ENCODE data around the gene PLAAT2. TPM values are rescaled to one million over a fixed set of nuclear protein-coding genes. Genes with fewer than 3 reads are reported as not detected.
A peak's percentile ranks its signal among the peaks of the same experiment; 100 is the strongest.

PLAAT2 gene
- total RNA-seq, 2 experiments from 2014 or later, result 0.73 to 1.3 TPM

DNA sequence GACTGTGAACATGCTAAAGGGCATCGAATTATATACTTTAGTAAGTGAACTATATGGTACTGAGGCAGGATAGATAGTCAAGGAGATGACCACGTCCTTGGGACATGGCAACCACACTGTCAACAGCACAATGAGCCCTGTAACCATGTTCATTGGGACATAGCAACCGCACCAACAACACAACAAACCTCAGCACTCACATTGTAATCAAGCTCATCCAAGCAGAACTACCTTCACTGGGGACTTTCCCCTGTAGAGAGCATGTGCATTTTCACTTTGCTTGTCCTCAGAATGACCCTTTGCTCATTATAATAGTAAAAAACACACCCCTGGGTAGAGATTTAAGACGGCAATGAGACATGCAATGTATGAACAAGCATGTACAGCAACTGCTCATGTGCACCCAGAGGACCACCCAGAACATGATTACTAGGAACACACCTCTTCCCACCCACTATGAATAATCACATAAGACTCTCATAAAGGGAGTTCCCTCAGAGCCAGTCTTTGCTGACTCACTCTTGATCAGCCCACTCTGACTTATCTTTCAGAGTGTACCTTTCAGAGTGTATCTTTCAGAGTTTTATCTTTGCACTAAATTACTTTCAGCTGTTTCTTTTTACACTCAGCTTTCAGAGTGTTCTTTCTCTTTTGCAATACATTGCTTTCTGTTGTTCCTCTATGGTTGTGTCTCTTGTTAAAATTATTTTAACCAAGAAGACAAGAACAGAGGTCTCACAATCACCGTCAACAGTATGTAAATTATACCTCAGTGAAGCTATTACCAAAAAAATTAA is 4.1 kb upstream of the PLAAT2 start:
- H3K4me1 Mint-ChIP-seq, result peaks cover 62% of the 10 kb centered on the region
- no peaks in the 10 kb centered on the region for H3K36me3 Mint-ChIP-seq
- peak; percentile 85 for DNase-seq
- ATAC-seq, result peak; percentile 80
- H3K4me3 Mint-ChIP-seq, result peak overlapping the region; percentile 28
- H3K9me3 Mint-ChIP-seq (ENCODE audit: low read depth), result no peaks in the 10 kb centered on the region
- CTCF ChIA-PET, result interaction anchor here (1.1 to 2.7 kb wide), 6 partner anchors 7 to 114 kb away, joined by 3 to 9 read pairs (median 5); partner anchors contain the start of genes PLAAT4 and RTN3
- H3K27me3 Mint-ChIP-seq, result peaks cover 6% of the 10 kb centered on the region
- peak overlapping the region; percentile 86 for H3K27ac Mint-ChIP-seq

DNA sequence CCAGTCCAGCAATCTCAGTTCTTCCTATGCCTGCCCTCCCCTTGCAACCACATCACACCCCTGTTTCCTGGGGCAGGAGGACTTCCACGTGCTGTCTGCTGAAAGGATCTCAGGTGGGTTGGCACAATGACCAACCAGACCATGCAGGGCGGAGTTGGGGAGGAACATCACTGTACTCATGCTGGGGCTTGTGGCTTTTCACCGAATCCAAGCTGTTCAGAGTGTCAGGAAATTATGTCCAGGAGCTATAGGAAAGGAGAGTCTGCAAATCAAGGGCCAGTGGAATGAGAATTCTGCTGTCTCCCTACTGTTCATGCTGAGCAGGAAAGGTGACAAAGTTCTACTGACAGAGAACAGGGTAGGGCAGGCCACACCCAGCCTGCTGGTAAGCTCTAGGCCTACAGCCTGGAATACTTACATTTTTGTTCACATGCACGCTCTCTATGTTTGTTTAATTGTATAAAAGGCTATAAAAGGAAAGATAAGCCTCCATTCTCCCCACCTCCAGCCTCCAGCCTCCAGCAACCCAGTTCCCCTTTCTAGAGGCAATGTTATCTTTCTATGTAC is 1.7 kb upstream of the PLAAT2 start:
- Mint-ChIP-seq H3K27me3 (no peaks in the 10 kb centered on the region), H3K4me1 (peaks cover 71% of the 10 kb centered on the region), H3K9me3 (ENCODE audit: low read depth) (no peaks in the 10 kb centered on the region), H3K4me3 (no peak overlapping the region), H3K36me3 (no peaks in the 10 kb centered on the region), H3K27ac (peak overlapping the region; percentile 76)
- ATAC-seq, result no peak
- CTCF ChIA-PET, result interaction anchor here (0.8 to 1.7 kb wide), 5 partner anchors 9 to 28 kb away, joined by 3 to 9 read pairs (median 5); partner anchors contain the start of gene PLAAT4
- DNase-seq, result peak; percentile 53

DNA sequence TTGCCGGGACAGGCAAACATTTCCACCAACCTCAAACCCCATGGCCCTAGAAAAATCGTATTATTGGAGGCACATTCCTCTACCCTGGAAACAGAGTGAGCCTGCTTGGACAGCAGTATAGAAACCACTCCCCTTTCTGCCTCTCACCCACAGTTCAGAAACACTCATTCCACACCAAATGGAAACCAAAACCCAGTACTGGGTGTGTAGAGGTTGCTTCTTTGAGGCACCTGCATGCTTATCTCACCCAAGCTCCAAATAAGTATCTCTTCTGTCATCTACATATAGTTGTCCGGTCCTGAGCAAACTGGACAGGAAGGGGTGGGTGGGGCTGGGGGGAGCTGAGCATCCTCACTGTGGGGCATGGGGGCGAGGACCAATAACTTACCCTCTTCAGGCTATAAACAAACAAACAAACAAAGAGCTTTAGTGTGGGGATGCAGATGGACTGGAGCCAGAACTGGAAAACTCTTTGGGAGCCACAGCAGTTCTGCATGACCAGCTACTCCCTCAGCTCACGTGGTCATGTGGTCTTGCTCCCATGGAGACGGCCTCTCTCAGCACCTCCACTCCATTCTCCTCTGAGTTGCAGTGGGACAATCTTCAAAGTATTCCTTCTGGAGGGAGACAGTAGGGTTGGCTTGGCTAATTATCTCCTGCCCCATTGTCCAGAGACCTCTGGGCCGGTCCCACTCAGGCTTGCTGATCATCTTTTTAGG is 1.0 kb upstream of the PLAAT2 start:
- no peak overlapping the region for H3K4me3 Mint-ChIP-seq

DNA sequence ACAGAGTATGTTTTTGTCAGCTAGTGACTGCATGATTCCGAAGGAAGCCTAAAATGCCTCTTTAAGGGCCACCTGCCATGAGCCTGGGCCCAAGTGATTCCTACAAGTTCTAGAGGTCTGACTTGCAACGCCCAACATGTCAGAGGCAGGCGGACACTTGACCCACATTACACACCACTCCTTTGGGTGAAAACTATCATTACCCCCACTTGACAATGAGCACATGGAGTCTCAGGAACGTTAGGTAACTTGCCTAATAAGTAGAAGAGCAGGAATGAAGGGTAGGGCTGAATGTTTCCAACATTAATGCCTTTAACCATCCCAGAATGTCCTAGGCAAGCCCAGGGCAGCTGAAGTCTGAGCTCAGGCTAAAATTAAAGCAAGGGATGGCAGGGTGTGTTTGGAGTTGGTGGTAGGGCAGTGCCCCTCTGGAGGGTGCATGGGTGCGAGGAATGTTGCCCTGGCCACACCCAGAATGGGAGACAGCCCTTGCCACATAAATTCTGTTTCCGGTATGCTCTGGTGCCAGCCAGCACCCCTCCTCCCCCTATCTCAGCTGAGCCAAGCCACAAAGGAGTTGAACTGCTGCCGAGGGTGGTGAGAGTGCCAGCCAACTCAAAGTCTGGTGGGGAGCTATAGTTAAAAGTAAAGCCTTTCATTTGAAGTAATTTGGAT is 2.5 kb downstream of the PLAAT2 start:
- Mint-ChIP-seq H3K27ac (no peak overlapping the region), H3K9me3 (ENCODE audit: low read depth) (no peaks in the 10 kb centered on the region), H3K36me3 (no peaks in the 10 kb centered on the region), H3K27me3 (no peaks in the 10 kb centered on the region), H3K4me3 (no peak overlapping the region), H3K4me1 (peaks cover 47% of the 10 kb centered on the region)
- CTCF ChIA-PET, result interaction anchor here (2.0 to 2.1 kb wide), 2 partner anchors 9 to 23 kb away, joined by 4 to 7 read pairs; no protein-coding TSS in a partner anchor
- DNase-seq, result no peak
- ATAC-seq, result no peak

More for the DNA sequence above, 1.0 kb upstream of the PLAAT2 start:
- no peaks in the 10 kb centered on the region for H3K9me3 Mint-ChIP-seq (ENCODE audit: low read depth)
- H3K4me1 Mint-ChIP-seq, result peaks cover 72% of the 10 kb centered on the region
- CTCF ChIA-PET, result interaction anchor here (0.6 to 1.7 kb wide), 9 partner anchors 10 to 72 kb away, joined by 3 to 9 read pairs (median 3); partner anchors contain the start of gene PLAAT4
- ATAC-seq, result peak; percentile 71
- peak; percentile 80 for DNase-seq
- H3K27me3 Mint-ChIP-seq, result no peaks in the 10 kb centered on the region
- peak overlapping the region; percentile 76 for H3K27ac Mint-ChIP-seq
- H3K36me3 Mint-ChIP-seq, result no peaks in the 10 kb centered on the region

DNA sequence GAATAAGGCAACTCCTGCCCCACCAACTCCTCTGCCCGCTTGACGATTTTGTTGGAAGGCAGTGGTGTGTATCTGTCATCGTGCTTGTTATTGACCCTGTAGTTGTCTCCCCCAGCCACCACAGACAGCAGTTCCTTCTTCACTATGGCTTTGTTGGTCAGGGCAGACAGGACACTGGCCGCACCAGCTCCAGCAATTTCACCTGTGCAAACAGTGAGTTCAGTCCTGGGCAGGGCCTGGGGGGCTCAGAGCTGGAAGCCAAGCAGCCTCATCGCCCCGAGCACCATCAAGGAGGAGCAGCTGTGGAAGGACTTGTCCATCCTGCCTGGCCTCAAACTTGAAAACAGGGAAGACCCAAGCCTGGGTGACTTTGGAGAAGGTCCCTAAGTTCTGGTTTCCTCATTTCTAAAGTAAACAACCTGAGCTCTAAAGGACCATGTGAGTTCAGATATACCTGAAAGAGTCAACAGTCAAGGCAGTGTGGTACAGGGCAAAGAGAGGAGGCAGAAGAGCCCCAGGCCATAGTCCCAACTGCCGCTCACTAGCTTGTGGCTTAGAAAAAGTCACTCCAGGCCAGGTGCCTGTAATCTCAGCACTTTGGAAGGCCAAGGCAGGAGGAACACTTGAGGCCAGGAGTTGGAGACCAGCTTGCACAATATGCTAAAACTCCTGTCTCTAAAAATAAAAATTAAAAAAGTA is 4.6 kb downstream of the PLAAT2 start:
- no peaks in the 10 kb centered on the region for H3K36me3 Mint-ChIP-seq
- no peak overlapping the region for H3K27ac Mint-ChIP-seq
- H3K9me3 Mint-ChIP-seq (ENCODE audit: low read depth), result no peaks in the 10 kb centered on the region
- no peak overlapping the region for H3K4me3 Mint-ChIP-seq
- H3K4me1 Mint-ChIP-seq, result peaks cover 43% of the 10 kb centered on the region
- H3K27me3 Mint-ChIP-seq, result no peaks in the 10 kb centered on the region
- CTCF ChIA-PET, result interaction anchor here (1.0 kb wide), 1 partner anchor 15 kb away, joined by 4 read pairs; no protein-coding TSS in a partner anchor
- DNase-seq (no peak), ATAC-seq (no peak)

DNA sequence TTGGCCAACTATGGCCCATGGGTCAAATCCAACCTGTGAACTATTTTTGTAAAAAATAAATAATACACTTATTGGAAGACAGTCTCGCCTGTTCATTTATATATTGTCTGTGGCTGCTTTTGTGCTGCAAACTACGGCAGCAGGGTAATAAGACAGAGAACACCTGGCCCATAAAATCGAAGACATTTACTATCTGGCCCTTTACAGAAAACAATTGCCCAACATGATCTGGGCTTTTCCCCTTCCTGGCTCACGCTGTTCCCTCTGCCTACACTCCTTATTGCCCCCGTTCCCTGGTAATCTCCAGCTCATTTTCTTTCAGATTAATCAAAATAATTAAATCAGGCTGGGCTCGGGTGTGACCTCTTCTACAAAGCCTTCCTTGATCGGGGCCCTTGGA is 5.6 kb downstream of the PLAAT2 start:
- H3K27me3 Mint-ChIP-seq, result no peaks in the 10 kb centered on the region

DNA sequence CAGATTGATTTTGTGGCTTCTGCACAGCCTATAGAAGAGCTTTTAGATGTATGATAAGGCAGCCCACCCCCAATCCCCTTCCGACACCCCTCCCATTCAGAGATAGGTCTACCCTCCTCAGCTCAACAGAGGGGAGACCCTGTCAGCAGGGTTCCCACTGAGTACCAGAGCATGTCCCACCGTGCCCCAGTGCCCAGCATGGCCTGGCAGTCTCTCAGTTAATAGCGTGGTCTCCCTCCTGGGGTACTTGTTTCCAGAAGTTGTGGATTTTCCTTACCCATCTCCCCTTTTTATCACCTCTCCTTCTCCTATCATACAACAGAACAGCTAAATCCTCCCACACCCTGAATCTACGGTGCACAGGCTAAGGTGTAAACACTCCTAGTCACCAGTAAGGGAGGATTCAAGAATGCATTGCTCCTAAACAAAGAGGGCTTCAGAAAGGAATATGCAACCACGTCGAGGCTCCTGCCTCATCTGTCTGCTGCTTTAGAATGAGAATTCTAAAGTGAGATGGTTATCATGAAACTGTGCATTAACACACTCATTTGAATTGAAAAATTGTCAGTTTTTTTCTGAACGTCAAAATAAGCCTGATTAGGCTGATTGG is 6.7 kb downstream of the PLAAT2 start:
- CTCF ChIA-PET, result no interaction called here
- Mint-ChIP-seq H3K4me1 (peaks cover 52% of the 10 kb centered on the region), H3K27ac (no peak overlapping the region), H3K27me3 (no peaks in the 10 kb centered on the region), H3K36me3 (no peaks in the 10 kb centered on the region), H3K4me3 (no peak overlapping the region), H3K9me3 (ENCODE audit: low read depth) (no peaks in the 10 kb centered on the region)
- ATAC-seq (no peak), DNase-seq (no peak)

More for the DNA sequence above, 5.6 kb downstream of the PLAAT2 start:
- Mint-ChIP-seq H3K27ac (no peak overlapping the region), H3K9me3 (ENCODE audit: low read depth) (no peaks in the 10 kb centered on the region), H3K4me1 (peaks cover 47% of the 10 kb centered on the region), H3K4me3 (no peak overlapping the region), H3K36me3 (no peaks in the 10 kb centered on the region)
- CTCF ChIA-PET, result no interaction called here
- ATAC-seq, result no peak
- no peak for DNase-seq

DNA sequence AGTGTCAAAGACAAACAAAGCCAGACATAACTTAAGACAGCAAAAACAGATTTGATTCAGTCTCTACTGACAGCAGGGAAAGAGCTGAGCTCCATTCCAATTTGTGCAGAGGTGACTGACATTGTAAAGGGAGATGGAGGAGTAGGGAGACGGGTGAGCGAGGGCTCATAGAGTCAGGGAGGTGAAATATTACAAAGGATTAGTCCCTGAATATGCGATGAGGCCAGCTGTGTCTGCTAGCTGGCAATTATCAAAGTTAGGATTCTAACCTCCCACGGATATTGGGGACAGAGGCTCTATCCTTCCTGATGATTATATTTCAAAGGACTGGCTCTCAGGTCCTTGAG is 8.3 kb downstream of the PLAAT2 start:
- Mint-ChIP-seq H3K9me3 (ENCODE audit: low read depth) (no peaks in the 10 kb centered on the region), H3K4me3 (no peak overlapping the region), H3K27ac (peak overlapping the region; percentile 88), H3K36me3 (peaks cover 3% of the 10 kb centered on the region), H3K4me1 (peaks cover 48% of the 10 kb centered on the region), H3K27me3 (no peaks in the 10 kb centered on the region)
- DNase-seq, result no peak
- no peak for ATAC-seq
- CTCF ChIA-PET, result interaction anchor here (1.7 to 4.3 kb wide), 3 partner anchors 9 to 17 kb away, joined by 5 to 46 read pairs (median 5); partner anchors contain the start of gene PLAAT4

DNA sequence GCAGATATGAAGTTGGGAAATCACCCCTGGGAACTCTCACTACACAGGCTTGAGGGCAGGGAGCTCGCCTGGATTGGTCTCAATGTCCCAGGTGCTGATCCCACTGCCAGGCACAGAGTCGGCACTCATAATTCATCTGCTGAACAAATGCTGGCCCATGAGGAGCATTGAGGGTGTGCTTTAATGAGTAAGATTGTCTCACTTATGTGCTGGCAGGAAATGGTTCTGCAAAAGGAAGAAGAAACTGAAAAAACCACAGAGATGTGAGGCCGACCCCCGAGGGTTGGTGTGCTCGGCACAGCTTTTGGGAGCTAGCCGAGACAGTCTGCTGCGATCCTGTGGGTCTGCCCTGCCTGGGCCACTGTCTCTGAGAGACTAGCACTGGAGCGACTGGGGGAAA is 9.4 kb downstream of the PLAAT2 start:
- Mint-ChIP-seq H3K4me3 (peak overlapping the region; percentile 50), H3K36me3 (peaks cover 3% of the 10 kb centered on the region)

DNA sequence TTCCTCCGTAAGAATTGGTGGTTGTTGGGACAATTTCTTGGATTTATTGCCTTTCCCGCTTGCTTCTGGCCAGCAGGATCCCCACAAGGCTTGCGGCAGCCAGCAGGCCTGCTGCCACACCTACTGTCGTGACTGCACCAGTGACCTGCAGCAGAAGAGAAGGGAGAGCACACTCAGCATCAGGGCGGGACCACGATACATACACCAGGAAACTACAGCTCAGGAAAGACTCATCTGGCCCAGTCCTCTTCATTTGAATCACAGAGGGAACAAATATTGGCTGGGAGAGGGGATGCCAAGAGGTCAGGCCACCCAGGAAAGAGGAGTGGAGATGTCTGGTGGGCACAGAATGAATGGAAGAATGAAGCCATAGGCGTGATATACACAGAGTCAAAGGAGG is 10.3 kb downstream of the PLAAT2 start:
- no peaks in the 10 kb centered on the region for H3K9me3 Mint-ChIP-seq (ENCODE audit: low read depth)
- peak overlapping the region; percentile 88 for H3K27ac Mint-ChIP-seq
- DNase-seq (no peak), ATAC-seq (no peak)
- H3K27me3 Mint-ChIP-seq, result no peaks in the 10 kb centered on the region
- H3K36me3 Mint-ChIP-seq, result peaks cover 8% of the 10 kb centered on the region
- CTCF ChIA-PET, result interaction anchor here (1.3 to 4.3 kb wide), 4 partner anchors 14 to 118 kb away, joined by 7 to 46 read pairs (median 10); partner anchors contain the start of genes ATL3 and PLAAT4
- peaks cover 51% of the 10 kb centered on the region for H3K4me1 Mint-ChIP-seq
- H3K4me3 Mint-ChIP-seq, result peak overlapping the region; percentile 34

More for the DNA sequence above, 9.4 kb downstream of the PLAAT2 start:
- Mint-ChIP-seq H3K4me1 (peaks cover 51% of the 10 kb centered on the region), H3K27me3 (no peaks in the 10 kb centered on the region), H3K9me3 (ENCODE audit: low read depth) (no peaks in the 10 kb centered on the region), H3K27ac (peak overlapping the region; percentile 88)
- peak; percentile 79 for ATAC-seq
- peak; percentile 83 for DNase-seq
- CTCF ChIA-PET, result interaction anchor here (1.3 to 4.3 kb wide), 5 partner anchors 10 to 22 kb away, joined by 4 to 46 read pairs (median 5); partner anchors contain the start of gene PLAAT4

DNA sequence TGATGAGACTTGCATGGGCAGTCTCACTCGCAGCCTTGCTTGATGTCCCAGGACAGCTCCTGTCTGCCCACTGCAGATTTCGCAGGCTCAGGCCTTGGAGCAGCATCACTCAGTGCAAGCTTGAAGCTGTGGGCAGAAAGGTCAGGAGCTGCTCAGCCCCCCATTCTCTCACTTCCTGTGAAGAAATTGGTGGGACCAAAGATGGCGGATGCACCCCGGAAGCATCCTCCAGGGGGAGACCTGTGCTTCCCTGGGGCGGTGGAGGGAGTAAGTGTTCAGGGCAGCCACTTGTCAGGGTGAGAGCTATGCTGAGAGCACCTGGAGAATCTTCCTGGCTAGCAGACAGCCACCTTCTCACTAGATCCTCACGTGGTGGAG is 11.3 kb downstream of the PLAAT2 start:
- H3K27me3 Mint-ChIP-seq, result no peaks in the 10 kb centered on the region
- no peaks in the 10 kb centered on the region for H3K9me3 Mint-ChIP-seq (ENCODE audit: low read depth)
- H3K4me1 Mint-ChIP-seq, result peaks cover 51% of the 10 kb centered on the region
- H3K27ac Mint-ChIP-seq, result peak overlapping the region; percentile 88
- peak overlapping the region; percentile 65 for H3K4me3 Mint-ChIP-seq
- H3K36me3 Mint-ChIP-seq, result peaks cover 8% of the 10 kb centered on the region
- ATAC-seq, result peak; percentile 56
- CTCF ChIA-PET, result interaction anchor here (0.9 to 4.3 kb wide), 14 partner anchors 8 to 285 kb away, joined by 3 to 46 read pairs (median 6); partner anchors contain the start of genes ATL3, PLAAT2 and PLAAT4
- DNase-seq, result peak; percentile 73

Data from activated CD8-positive, alpha-beta memory T cell treated with anti-CD3 and anti-CD28 coated beads, Interleukin-2, amount 10 ng/mL, durations not matched to agents 7 days and 5 days (primary cell).